Suprapubic skin (tissue), 4 donors: ENCODE results near the gene TRAF3. TPM values are rescaled to one million over a fixed set of nuclear protein-coding genes. Genes with fewer than 3 reads are reported as not detected.
"Not testable (repeated sequence)": the region's sequence is repeated elsewhere in the genome, so short reads cannot be mapped to it uniquely, and the experiment has no call there.

Experiments
- DNase-seq, 2 donors: peaks; one replicate each; pipeline ENCODE4 v3.0.0-alpha.2; 2019; ENCODE audit warnings: low spot score in 2 of 2
- H3K27ac ChIP-seq: fragments of 200-600 bp; sonication (generic); one replicate; pipeline ENCODE4 v1.5.1; 2019
- H3K27me3 ChIP-seq: fragments of 200-600 bp; sonication (generic); one replicate; pipeline ENCODE4 v1.5.1; 2019
- H3K36me3 ChIP-seq: fragments of 200-600 bp; sonication (generic); one replicate; pipeline ENCODE4 v1.5.1; 2019
- H3K4me1 ChIP-seq: fragments of 200-600 bp; sonication (generic); one replicate; pipeline ENCODE4 v1.5.1; 2019
- H3K4me3 ChIP-seq: fragments of 200-600 bp; sonication (generic); one replicate; pipeline ENCODE4 v1.5.1; 2019; ENCODE audit warnings: mild to moderate bottlenecking
- H3K9me3 ChIP-seq: fragments of 200-600 bp; sonication (generic); one replicate; pipeline ENCODE4 v1.5.1; 2019
- EP300 ChIP-seq: sonication (generic); formaldehyde crosslinking; IDR thresholded peaks from one replicate; pipeline ENCODE4 v1.6.1; 2017; ENCODE audit warnings: antibody characterized with exemption
- POLR2A ChIP-seq, 2 donors: fragments of 450-650 bp; IDR thresholded peaks; one replicate each; pipeline ENCODE4 v1.6.1; 2017; ENCODE audit warnings: antibody characterized with exemption in 2 of 2, mild to moderate bottlenecking in 2 of 2, moderate library complexity in 2 of 2
- POLR2AphosphoS5 ChIP-seq, 3 donors: sonication (generic); formaldehyde crosslinking; IDR thresholded peaks; one replicate each; pipeline ENCODE4 v1.6.1; 2017; ENCODE audit warnings: antibody characterized with exemption in 3 of 3
- WGBS: methylation state at CpG from one replicate; pipeline ENCODE4 v1.1.5; 2018; 5-methylcytosine and 5-hydroxymethylcytosine counted together
- total RNA-seq, 4 donors: library from RNA; depleted of rRNA; stranded (reverse); fragments of >200 nt; gene quantifications; one replicate each; pipeline ENCODE4 v1.1.0, GENCODE V29; 2016
- TF ChIP-seq, protein P1 (sequence below), 2 donors: fragments of 200-600 bp in 1 of 2; fragments of 450-650 bp in 1 of 2; sonication (generic) in 1 of 2; IDR thresholded peaks; one replicate each; pipeline ENCODE4 v1.5.1; 2016 to 2019; ENCODE audit warnings: antibody characterized with exemption in 2 of 2, mild to moderate bottlenecking in 1 of 2, moderate library complexity in 1 of 2

Gene TRAF3
- total RNA-seq, 4 donors from 2014 or later = 8.7 to 22.8 (median 14.2) TPM

DNA sequence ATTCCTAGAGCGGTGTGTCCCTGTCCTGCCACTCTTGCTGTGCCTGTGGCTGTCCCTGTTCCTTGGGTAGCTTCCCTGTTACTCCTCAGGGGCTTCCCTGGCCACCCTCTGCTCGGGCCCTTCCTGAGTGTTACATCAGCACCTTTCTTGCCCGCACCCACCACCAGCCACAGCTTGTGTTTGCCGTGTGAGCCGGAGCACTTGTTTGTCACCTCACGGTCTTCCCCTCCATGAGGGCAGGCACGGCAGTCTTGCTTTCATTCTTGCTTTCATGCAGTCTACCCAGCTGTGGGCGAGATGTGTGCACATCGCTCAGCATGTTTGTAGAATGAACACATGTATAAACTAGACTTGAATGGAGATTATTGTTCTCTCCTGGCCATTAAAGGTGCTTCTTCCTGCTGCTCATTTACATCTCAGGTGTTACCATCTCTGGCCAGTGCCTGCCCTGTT, 42.0 kb downstream of the TRAF3 start:
- DNase-seq = no peak
- WGBS = 64% methylated on average over 9 of the region's 9 CpGs
- no peaks in the 10 kb centered on the region for H3K27me3 ChIP-seq
- peak overlapping the region; percentile 24 for H3K4me3 ChIP-seq
- peak overlapping the region; percentile 61 for H3K27ac ChIP-seq
- H3K4me1 ChIP-seq = peaks cover 22% of the 10 kb centered on the region
- H3K9me3 ChIP-seq = no peaks in the 10 kb centered on the region
- TF ChIP-seq POLR2AphosphoS5 (IDR thresholded peaks at IDR 0.05) = no peak
- no peak for TF ChIP-seq POLR2A (IDR thresholded peaks at IDR 0.05)
- H3K36me3 ChIP-seq = no peaks in the 10 kb centered on the region

DNA sequence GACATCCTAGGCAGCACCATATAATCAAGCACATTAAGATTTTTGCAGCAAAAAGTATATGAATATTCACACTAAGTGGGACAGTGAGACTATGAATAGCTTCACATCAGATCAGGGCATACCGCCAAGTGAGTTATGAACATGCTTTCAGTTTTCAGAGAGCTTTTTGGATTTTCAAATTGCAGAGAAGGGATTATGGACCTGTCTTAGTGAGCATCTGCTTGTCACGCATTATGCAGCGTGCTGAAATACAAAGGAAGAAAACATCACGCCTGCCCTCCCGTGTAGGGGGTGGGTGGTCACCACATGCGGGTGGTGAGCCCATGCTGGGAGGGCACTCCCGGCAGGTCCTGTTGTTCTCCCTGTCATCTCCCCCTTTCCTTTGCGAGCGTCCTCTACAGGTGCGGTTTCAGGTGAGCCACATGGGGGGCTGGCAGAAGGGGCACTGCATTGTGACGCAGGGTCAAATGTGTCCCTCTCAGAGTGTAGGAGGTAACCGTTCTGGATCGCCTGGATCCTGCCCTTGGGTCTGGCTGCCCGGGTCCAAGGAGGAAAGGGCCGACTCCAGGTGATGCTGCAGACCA, 42.6 kb downstream of the TRAF3 start:
- no peak for TF ChIP-seq POLR2AphosphoS5 (IDR thresholded peaks at IDR 0.05)
- no peak for TF ChIP-seq EP300
- H3K4me1 ChIP-seq = peaks cover 22% of the 10 kb centered on the region
- H3K4me3 ChIP-seq = peak overlapping the region; percentile 24
- no peak for DNase-seq
- H3K27ac ChIP-seq = no peak overlapping the region
- no peaks in the 10 kb centered on the region for H3K27me3 ChIP-seq
- H3K9me3 ChIP-seq = no peaks in the 10 kb centered on the region
- H3K36me3 ChIP-seq = no peaks in the 10 kb centered on the region
- WGBS = 75% methylated on average over 15 of the region's 15 CpGs

DNA sequence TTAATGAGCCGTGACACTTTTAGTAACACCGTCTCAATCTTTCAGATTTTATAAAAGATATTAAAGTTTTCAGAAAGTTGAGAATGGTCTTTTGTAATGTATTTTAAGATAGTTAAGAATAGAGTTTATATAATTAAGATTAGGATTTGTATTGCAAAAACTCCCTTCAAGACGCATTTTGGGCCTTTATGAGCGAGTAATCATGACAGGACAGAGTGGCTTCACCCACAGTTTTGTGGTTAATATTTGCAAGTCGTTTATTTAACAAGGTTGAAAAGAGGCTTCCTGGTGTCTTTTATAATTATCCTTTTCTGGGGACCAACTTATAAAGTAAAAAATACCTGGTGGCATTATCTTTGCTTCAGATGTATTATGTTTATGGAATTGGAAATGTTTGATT, 44.0 kb downstream of the TRAF3 start:
- peaks cover 22% of the 10 kb centered on the region for H3K4me1 ChIP-seq
- TF ChIP-seq EP300 (no peak), POLR2A (IDR thresholded peaks at IDR 0.05) (no peak)
- WGBS = 81% methylated on average over 5 of the region's 5 CpGs
- no peak for DNase-seq
- no peaks in the 10 kb centered on the region for H3K9me3 ChIP-seq
- no peaks in the 10 kb centered on the region for H3K36me3 ChIP-seq
- H3K27me3 ChIP-seq = no peaks in the 10 kb centered on the region
- H3K27ac ChIP-seq = no peak overlapping the region
- no peak overlapping the region for H3K4me3 ChIP-seq

DNA sequence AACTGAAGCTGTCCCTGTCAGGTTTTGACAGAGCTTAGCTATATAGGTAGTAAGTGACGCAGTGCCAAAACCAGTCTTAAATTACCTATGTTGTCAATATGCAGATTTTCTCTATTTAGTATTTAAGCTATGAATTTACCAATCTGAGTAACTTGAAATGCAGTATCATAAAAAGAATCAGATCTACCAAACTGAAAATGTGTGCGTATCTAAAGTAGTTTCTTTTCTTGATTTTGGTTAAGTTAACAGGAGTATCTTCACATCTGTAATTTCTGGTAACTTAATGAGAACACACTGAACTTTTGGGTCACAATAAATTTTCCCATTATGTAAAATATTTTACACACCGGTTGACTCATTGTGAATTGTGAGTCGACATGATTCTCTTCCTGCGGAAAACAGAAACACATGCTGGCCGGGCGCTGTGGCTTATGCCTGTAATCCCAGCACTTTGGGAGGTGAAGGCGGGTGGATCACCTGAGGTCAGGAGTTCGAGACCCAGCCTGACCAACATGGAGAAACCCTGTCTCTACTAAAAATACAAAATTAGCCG, 45.1 kb downstream of the TRAF3 start:
- no peak overlapping the region for H3K4me3 ChIP-seq
- H3K9me3 ChIP-seq = no peaks in the 10 kb centered on the region
- H3K27me3 ChIP-seq = no peaks in the 10 kb centered on the region
- H3K27ac ChIP-seq = no peak overlapping the region
- 93% methylated on average over 10 of the region's 10 CpGs for WGBS
- H3K36me3 ChIP-seq = no peaks in the 10 kb centered on the region
- peaks cover 22% of the 10 kb centered on the region for H3K4me1 ChIP-seq
- TF ChIP-seq, protein P1, sequence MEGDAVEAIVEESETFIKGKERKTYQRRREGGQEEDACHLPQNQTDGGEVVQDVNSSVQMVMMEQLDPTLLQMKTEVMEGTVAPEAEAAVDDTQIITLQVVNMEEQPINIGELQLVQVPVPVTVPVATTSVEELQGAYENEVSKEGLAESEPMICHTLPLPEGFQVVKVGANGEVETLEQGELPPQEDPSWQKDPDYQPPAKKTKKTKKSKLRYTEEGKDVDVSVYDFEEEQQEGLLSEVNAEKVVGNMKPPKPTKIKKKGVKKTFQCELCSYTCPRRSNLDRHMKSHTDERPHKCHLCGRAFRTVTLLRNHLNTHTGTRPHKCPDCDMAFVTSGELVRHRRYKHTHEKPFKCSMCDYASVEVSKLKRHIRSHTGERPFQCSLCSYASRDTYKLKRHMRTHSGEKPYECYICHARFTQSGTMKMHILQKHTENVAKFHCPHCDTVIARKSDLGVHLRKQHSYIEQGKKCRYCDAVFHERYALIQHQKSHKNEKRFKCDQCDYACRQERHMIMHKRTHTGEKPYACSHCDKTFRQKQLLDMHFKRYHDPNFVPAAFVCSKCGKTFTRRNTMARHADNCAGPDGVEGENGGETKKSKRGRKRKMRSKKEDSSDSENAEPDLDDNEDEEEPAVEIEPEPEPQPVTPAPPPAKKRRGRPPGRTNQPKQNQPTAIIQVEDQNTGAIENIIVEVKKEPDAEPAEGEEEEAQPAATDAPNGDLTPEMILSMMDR (IDR thresholded peaks at IDR 0.05) = no peak
- no peak for TF ChIP-seq EP300
- TF ChIP-seq POLR2AphosphoS5 (IDR thresholded peaks at IDR 0.05) = no peak
- no peak for TF ChIP-seq POLR2A (IDR thresholded peaks at IDR 0.05)
- DNase-seq = no peak

DNA sequence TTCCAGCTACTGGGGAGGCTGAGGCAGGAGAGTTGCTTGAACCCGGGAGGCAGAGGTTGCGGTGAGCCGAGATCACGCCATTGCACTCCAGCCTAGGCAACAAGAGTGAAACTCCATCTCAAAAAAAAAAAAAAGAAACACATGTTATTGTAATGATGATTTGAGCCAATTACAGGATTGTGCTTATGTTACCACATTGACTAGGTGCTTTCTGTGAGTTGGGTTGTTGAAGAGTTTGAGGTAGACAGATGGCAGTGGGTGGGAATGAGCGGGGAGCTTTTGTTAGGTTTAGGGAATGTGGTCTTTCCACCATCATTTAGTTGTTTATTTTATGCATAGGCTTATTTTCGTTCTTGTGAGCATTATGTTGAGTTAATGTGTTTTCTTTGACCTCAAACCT, 45.6 kb downstream of the TRAF3 start:
- DNase-seq, H3K4me3 ChIP-seq, H3K27me3 ChIP-seq, H3K9me3 ChIP-seq, H3K27ac ChIP-seq, H3K36me3 ChIP-seq: not testable (repeated sequence)
- 96% methylated on average over 6 of the region's 6 CpGs for WGBS
- peaks cover 19% of the 10 kb centered on the region for H3K4me1 ChIP-seq

DNA sequence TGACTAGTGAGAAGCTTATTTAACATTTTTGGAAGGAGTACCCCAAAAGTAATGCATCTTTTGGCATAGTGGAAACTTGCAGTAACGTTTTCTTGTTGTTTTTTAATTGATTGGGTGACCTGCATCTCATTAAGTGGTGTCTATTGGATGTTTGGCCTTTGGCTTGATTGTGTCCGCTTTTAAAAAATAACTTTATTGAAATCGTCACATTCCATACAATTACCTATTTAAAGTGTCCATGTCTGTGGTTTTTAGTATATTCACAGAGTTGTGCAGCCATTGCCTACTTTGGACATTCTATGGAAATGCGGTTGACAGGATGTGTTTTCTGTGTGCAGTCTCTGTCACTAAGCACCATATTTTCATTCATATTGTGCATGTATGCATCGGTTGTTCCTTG, 46.3 kb downstream of the TRAF3 start:
- H3K27ac ChIP-seq = no peak overlapping the region
- no peak for TF ChIP-seq EP300
- TF ChIP-seq POLR2A (IDR thresholded peaks at IDR 0.05) = no peak
- TF ChIP-seq, protein P1 (IDR thresholded peaks at IDR 0.05) = no peak
- TF ChIP-seq POLR2AphosphoS5 (IDR thresholded peaks at IDR 0.05) = no peak
- no peak for DNase-seq
- peaks cover 14% of the 10 kb centered on the region for H3K4me1 ChIP-seq
- WGBS = 89% methylated on average over 5 of the region's 5 CpGs
- no peak overlapping the region for H3K4me3 ChIP-seq
- no peaks in the 10 kb centered on the region for H3K27me3 ChIP-seq
- no peaks in the 10 kb centered on the region for H3K9me3 ChIP-seq
- H3K36me3 ChIP-seq = no peaks in the 10 kb centered on the region

DNA sequence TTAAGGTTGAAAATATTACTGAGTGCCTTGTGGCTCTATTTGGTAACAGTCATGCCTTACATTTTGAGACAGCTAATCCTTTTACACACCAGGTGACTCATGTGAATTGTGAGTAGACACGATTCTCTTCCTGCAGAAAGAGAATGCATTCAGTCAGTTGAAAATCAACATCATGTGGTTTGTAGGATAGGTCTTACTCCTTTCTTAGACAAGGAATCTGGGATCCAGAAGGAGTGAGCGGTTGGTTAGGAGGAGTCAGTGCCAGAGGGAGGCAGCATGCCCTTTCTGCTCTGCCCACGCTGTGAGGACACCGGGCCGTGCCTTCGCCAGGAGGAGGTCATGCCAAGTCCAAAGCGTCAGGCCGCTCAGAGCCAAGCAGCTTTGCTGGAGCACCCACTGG, 47.6 kb downstream of the TRAF3 start:
- Histone ChIP-seq H3K4me3 (no peak overlapping the region), H3K9me3 (no peaks in the 10 kb centered on the region), H3K4me1 (peaks cover 3% of the 10 kb centered on the region), H3K27ac (no peak overlapping the region), H3K36me3 (no peaks in the 10 kb centered on the region), H3K27me3 (no peaks in the 10 kb centered on the region)
- DNase-seq = no peak
- WGBS = 62% methylated on average over 7 of the region's 8 CpGs
- TF ChIP-seq, protein P1 (IDR thresholded peaks at IDR 0.05) = no peak
- TF ChIP-seq POLR2AphosphoS5 (IDR thresholded peaks at IDR 0.05) = no peak
- TF ChIP-seq POLR2A (IDR thresholded peaks at IDR 0.05) = no peak
- no peak for TF ChIP-seq EP300
